ENCODE measurements around the gene CTNNA3.

The CTNNA3 gene

DNA sequence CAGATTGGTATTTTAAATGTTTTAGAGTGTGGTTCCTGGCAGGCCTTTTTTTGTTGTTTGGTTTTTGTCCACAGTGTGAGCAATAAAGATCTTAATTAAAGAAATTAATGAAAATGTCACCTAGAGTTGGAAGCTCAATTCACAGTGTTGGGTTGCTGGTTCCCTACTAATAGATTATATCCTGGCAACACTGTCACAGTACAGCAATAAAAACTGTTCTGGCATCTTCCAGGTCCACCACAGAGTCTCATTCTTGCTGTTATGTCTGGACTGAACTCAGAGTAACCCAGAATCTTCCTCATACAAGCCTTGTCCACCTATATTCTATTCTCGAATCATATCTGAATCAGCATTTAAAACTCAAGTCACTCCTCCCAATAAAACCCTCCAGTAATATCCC is 982.6 kb downstream of the CTNNA3 start:
- DNase-seq (ENCODE audit: low read depth), result no peak
- TF ChIP-seq, protein P1, sequence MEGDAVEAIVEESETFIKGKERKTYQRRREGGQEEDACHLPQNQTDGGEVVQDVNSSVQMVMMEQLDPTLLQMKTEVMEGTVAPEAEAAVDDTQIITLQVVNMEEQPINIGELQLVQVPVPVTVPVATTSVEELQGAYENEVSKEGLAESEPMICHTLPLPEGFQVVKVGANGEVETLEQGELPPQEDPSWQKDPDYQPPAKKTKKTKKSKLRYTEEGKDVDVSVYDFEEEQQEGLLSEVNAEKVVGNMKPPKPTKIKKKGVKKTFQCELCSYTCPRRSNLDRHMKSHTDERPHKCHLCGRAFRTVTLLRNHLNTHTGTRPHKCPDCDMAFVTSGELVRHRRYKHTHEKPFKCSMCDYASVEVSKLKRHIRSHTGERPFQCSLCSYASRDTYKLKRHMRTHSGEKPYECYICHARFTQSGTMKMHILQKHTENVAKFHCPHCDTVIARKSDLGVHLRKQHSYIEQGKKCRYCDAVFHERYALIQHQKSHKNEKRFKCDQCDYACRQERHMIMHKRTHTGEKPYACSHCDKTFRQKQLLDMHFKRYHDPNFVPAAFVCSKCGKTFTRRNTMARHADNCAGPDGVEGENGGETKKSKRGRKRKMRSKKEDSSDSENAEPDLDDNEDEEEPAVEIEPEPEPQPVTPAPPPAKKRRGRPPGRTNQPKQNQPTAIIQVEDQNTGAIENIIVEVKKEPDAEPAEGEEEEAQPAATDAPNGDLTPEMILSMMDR (conservative IDR thresholded peaks at IDR 0.05; ENCODE audit: low read depth, low read length), result no peak
- no peak overlapping the region for H3K4me3 ChIP-seq (ENCODE audit: low read length)

DNA sequence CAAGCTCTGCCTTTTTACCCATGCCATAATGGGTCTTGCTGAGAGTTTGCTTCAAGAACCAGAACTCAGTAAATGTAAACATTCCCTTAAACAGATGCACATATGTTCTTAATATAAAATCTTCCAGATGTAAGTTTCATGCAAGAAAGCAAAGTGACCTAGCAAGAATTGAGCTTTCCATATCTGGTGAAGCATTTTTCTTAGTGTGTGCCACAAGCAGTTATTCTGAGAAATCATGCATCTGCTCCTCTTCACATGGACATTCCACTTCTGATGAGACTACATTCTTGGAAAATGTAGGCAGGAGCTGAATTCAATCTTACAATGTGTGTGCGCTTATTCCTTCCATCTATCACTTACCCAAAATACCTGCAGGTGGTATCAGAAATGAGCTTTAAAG is 997.9 kb downstream of the CTNNA3 start:
- no peak overlapping the region for H3K4me3 ChIP-seq (ENCODE audit: low read length)

DNA sequence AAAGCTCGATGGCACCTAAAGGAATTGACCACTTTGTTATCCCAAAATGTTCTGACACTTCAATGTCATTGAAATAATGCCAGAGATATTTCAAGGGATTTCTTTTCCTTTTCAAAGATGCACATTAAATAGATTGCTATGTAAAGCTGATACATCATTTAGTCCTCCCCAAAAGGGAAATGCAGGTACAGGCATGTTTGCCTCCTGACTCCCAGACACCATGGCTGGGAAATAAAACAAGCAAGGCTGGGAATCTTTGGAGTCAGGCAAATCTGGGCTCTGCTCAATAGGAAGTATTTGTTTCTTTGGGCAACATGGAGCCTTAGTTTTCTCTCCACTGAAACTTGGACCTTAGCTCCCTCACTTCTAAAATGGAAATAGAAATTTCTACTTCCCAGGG is 1000.9 kb downstream of the CTNNA3 start:
- TF ChIP-seq, protein P1 (conservative IDR thresholded peaks at IDR 0.05; ENCODE audit: low read depth, low read length), result no peak
- no peak for DNase-seq (ENCODE audit: low read depth)
- no peak overlapping the region for H3K4me3 ChIP-seq (ENCODE audit: low read length)

More for the DNA sequence above, 997.9 kb downstream of the CTNNA3 start:
- no peak for DNase-seq (ENCODE audit: low read depth)
- TF ChIP-seq, protein P1 (conservative IDR thresholded peaks at IDR 0.05; ENCODE audit: low read depth, low read length), result no peak

DNA sequence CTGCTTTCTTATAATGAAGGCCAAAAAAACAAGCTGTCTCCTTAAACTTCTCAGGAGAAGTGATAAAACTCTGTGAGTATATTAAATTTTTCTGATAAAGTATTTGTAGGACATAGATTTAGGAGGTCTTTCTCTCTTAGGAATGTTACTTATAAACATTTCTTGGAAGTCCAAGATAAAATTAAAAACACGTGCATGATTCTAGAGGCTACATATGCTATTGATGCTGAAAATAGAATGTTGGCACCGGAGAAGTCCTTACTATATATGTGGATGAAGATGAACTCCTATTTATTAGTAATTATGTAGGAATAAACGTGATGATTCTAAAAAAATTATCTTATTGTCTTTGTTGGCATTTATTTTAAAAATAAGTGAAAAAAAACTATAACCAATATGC is 1011.4 kb downstream of the CTNNA3 start:
- DNase-seq (ENCODE audit: low read depth), result no peak
- H3K4me3 ChIP-seq (ENCODE audit: low read length), result no peak overlapping the region
- TF ChIP-seq, protein P1 (conservative IDR thresholded peaks at IDR 0.05; ENCODE audit: low read depth, low read length), result no peak

DNA sequence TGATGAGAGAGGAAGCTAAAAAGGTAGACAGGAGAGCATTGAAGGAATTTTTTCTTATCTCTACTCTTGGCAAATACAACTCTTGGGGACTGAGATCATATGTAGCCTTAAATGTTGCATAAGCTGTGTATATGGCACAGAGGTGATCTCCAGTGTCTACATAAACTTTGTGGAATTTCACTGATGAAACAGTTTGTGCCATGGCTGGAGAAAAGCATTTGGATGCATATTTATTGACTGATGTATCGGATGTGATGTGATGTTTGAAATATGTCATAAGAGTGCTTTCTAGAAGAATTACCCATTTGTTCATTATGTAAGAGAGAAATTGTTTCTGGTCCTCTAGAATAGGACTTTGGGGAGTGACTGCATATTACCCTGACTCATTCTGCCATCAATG is 1015.1 kb downstream of the CTNNA3 start:
- no peak overlapping the region for H3K4me3 ChIP-seq (ENCODE audit: low read length)
- no peak for DNase-seq (ENCODE audit: low read depth)
- TF ChIP-seq, protein P1 (conservative IDR thresholded peaks at IDR 0.05; ENCODE audit: low read depth, low read length), result no peak

DNA sequence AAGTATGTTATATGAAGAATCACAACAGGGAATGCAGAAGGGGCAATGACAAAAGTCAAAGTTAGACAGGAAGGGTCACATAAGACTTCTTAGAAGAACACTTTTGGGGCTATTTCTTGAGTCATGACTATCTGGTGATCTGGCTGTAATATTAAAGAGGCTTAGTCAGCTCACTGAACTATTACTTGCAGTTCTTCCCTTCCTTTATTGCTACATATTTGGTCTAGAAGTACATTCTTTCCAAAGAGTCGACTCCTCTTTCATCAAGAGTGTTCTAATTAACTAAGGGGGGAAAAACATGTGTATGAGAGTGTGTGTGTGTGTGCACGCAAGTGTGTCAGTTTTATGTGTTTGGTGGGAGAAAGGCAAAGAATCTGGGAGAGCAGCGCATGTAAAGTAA is 1017.5 kb downstream of the CTNNA3 start:
- TF ChIP-seq, protein P1 (conservative IDR thresholded peaks at IDR 0.05; ENCODE audit: low read depth, low read length), result no peak
- DNase-seq (ENCODE audit: low read depth), result no peak
- H3K4me3 ChIP-seq (ENCODE audit: low read length), result no peak overlapping the region

DNA sequence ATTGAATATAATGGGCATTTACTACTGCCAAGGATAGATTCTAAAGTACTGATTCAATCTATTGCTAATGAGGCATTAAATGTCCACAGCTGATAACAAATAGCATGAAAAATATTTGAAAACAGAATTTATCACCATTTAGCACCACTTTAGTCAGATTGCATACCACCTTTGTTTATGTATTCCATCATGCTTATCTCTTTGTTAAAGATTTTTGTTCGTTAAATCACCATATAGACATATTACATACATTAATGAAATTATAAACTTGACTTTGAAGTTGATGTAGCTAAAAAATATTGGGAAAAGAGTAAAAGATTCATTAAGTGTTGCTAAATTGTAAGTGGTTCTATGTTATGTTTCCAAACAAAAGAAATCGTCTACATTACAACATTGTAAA is 1022.9 kb downstream of the CTNNA3 start:
- no peak for DNase-seq (ENCODE audit: low read depth)
- no peak overlapping the region for H3K4me3 ChIP-seq (ENCODE audit: low read length)
- TF ChIP-seq, protein P1 (conservative IDR thresholded peaks at IDR 0.05; ENCODE audit: low read depth, low read length), result no peak

Data from retinal pigment epithelial cell (primary cell).